ENCODE data around the gene MAP7D3. TPM values are rescaled to one million over a fixed set of nuclear protein-coding genes. Genes with fewer than 3 reads are reported as not detected.

Gene MAP7D3
- total and polyA plus RNA-seq, 9 of the 15 experiments (the other 6 are each of a cell fraction or from before 2014, with no cell fraction given) = 9.4 to 27.7 (median 14.0) TPM

DNA sequence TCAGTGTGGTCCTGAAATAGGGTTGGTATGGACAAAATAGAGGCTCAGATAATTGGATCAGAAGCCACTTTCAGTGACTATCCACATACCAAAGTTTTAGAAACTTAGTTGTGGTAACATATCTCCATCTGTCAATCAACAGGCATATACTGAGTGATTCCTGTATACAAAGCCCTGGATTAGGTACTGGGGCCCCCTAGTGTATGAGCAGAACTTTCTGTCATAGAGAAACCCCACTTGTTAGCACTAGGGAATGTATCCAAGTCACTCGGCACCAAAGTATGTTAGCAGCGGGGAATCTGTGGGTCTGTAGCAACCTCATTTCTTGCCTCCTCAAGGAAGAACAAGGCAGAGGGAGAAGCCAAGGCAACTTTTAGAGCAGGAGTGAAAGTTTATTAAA lies 50.7 kb downstream of the MAP7D3 start:
- no peak overlapping the region for H2AFZ ChIP-seq (ENCODE audit: low read depth, low read length)
- H3K36me3 ChIP-seq (ENCODE audit: control insufficient read depth, insufficient read depth, low read length) = no peaks in the 10 kb centered on the region
- H3K4me2 ChIP-seq (ENCODE audit: insufficient read depth, low read length) = no peak overlapping the region
- FAIRE-seq (no peak), DNase-seq (ENCODE audit: extremely low read depth in 1 of 4, low spot score in 3 of 4) (peak; percentile 34 to 51 (median 44)), ATAC-seq (peak; percentile 84)
- no peak overlapping the region for H3K27ac ChIP-seq (ENCODE audit: extremely low read depth, low read depth, low read length)
- H4K20me1 ChIP-seq (replicated peaks; ENCODE audit: control insufficient read depth, insufficient read depth, low read length) = no peaks in the 10 kb centered on the region
- in situ Hi-C loops (cut with MboI) (no loop called here), intact Hi-C loops (cut with micrococcal nuclease) (no loop called here)
- peaks cover 2 to 15% of the 10 kb centered on the region in 2 experiments for H3K27me3 ChIP-seq (ENCODE audit: control insufficient read depth in 2 of 2, insufficient read depth in 2 of 2, low read length in 2 of 2)
- no peaks in the 10 kb centered on the region for H3K79me2 ChIP-seq (ENCODE audit: control insufficient read depth, insufficient read depth, low read length)
- no peaks in the 10 kb centered on the region for H3K4me1 ChIP-seq (replicated peaks in 1 of 2; ENCODE audit: control insufficient read depth in 2 of 2, insufficient read depth in 2 of 2, low read length in 2 of 2)
- H3K9ac ChIP-seq (ENCODE audit: insufficient read depth in 1 of 2, low read depth in 2 of 2, low read length in 2 of 2) = no peak overlapping the region
- CTCF ChIA-PET (ENCODE audit: low intra/inter-chr PET ratio) = no interaction called here
- no TSS peak for BruUV-seq (replicated peaks)
- POLR2A ChIA-PET = no interaction called here
- no peaks in the 10 kb centered on the region for H3K9me1 ChIP-seq (ENCODE audit: control insufficient read depth, insufficient read depth, low read length)
- WGBS (ENCODE audit: insufficient coverage, low coverage, missing lambda C conversion rate) = 0% methylated on average over 2 of the region's 2 CpGs
- H3K4me3 ChIP-seq = no peak overlapping the region
- H3K9me3 ChIP-seq (replicated peaks; ENCODE audit: control insufficient read depth, insufficient read depth, low read depth, low read length) = no peaks in the 10 kb centered on the region
- TF ChIP-seq, protein P1, sequence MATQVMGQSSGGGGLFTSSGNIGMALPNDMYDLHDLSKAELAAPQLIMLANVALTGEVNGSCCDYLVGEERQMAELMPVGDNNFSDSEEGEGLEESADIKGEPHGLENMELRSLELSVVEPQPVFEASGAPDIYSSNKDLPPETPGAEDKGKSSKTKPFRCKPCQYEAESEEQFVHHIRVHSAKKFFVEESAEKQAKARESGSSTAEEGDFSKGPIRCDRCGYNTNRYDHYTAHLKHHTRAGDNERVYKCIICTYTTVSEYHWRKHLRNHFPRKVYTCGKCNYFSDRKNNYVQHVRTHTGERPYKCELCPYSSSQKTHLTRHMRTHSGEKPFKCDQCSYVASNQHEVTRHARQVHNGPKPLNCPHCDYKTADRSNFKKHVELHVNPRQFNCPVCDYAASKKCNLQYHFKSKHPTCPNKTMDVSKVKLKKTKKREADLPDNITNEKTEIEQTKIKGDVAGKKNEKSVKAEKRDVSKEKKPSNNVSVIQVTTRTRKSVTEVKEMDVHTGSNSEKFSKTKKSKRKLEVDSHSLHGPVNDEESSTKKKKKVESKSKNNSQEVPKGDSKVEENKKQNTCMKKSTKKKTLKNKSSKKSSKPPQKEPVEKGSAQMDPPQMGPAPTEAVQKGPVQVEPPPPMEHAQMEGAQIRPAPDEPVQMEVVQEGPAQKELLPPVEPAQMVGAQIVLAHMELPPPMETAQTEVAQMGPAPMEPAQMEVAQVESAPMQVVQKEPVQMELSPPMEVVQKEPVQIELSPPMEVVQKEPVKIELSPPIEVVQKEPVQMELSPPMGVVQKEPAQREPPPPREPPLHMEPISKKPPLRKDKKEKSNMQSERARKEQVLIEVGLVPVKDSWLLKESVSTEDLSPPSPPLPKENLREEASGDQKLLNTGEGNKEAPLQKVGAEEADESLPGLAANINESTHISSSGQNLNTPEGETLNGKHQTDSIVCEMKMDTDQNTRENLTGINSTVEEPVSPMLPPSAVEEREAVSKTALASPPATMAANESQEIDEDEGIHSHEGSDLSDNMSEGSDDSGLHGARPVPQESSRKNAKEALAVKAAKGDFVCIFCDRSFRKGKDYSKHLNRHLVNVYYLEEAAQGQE (IDR thresholded peaks at IDR 0.05; ENCODE audit: borderline replicate concordance) = peak; percentile 27; the same call in 1 of the 2 replicates
- TF ChIP-seq, protein P1 (CRISPR knock-in tag; IDR thresholded peaks at IDR 0.05; ENCODE audit: low read depth) = no peak
- TF ChIP-seq, protein P2, sequence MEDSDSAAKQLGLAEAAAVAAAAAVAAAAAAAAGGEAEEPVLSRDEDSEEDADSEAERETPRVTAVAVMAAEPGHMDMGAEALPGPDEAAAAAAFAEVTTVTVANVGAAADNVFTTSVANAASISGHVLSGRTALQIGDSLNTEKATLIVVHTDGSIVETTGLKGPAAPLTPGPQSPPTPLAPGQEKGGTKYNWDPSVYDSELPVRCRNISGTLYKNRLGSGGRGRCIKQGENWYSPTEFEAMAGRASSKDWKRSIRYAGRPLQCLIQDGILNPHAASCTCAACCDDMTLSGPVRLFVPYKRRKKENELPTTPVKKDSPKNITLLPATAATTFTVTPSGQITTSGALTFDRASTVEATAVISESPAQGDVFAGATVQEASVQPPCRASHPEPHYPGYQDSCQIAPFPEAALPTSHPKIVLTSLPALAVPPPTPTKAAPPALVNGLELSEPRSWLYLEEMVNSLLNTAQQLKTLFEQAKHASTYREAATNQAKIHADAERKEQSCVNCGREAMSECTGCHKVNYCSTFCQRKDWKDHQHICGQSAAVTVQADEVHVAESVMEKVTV (CRISPR knock-in tag; IDR thresholded peaks at IDR 0.05) = 0 out of 2 replicates have a peak, but pooled peaks have one; percentile 10
- TF ChIP-seq, protein P3, sequence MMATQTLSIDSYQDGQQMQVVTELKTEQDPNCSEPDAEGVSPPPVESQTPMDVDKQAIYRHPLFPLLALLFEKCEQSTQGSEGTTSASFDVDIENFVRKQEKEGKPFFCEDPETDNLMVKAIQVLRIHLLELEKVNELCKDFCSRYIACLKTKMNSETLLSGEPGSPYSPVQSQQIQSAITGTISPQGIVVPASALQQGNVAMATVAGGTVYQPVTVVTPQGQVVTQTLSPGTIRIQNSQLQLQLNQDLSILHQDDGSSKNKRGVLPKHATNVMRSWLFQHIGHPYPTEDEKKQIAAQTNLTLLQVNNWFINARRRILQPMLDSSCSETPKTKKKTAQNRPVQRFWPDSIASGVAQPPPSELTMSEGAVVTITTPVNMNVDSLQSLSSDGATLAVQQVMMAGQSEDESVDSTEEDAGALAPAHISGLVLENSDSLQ (IDR thresholded peaks at IDR 0.05) = peak; percentile 89
- 0 out of 2 replicates have a peak, but pooled peaks have one; percentile 22 for TF ChIP-seq SMC3 (conservative IDR thresholded peaks at IDR 0.05; ENCODE audit: insufficient read depth, low read depth, low read length)
- TF ChIP-seq, protein P4, sequence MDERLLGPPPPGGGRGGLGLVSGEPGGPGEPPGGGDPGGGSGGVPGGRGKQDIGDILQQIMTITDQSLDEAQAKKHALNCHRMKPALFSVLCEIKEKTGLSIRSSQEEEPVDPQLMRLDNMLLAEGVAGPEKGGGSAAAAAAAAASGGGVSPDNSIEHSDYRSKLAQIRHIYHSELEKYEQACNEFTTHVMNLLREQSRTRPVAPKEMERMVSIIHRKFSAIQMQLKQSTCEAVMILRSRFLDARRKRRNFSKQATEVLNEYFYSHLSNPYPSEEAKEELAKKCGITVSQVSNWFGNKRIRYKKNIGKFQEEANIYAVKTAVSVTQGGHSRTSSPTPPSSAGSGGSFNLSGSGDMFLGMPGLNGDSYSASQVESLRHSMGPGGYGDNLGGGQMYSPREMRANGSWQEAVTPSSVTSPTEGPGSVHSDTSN (CRISPR knock-in tag; IDR thresholded peaks at IDR 0.05; ENCODE audit: low read depth) = no peak
- TF ChIP-seq, protein P4 (tag; conservative IDR thresholded peaks at IDR 0.05; ENCODE audit: low read depth) = peak; percentile 62
- no peak for TF ChIP-seq ZNF445 (CRISPR knock-in tag; IDR thresholded peaks at IDR 0.05; ENCODE audit: low read depth)
- TF ChIP-seq MEIS2 (IDR thresholded peaks at IDR 0.05; ENCODE audit: partially characterized antibody) = peak; percentile 67
